ENCODE measurements around the gene RHEB.

The RHEB gene

GRCh38 chr7:151429560-151430331 is 89.9 kb downstream of the RHEB start:
- no peak for DNase-seq

- no peak for DNase-seq
Measured at GRCh38 chr7:151429237-151429559, 90.5 kb downstream of the RHEB start.

- DNase-seq = no peak
Measured at GRCh38 chr7:151428378-151429236, 91.1 kb downstream of the RHEB start.

DNA sequence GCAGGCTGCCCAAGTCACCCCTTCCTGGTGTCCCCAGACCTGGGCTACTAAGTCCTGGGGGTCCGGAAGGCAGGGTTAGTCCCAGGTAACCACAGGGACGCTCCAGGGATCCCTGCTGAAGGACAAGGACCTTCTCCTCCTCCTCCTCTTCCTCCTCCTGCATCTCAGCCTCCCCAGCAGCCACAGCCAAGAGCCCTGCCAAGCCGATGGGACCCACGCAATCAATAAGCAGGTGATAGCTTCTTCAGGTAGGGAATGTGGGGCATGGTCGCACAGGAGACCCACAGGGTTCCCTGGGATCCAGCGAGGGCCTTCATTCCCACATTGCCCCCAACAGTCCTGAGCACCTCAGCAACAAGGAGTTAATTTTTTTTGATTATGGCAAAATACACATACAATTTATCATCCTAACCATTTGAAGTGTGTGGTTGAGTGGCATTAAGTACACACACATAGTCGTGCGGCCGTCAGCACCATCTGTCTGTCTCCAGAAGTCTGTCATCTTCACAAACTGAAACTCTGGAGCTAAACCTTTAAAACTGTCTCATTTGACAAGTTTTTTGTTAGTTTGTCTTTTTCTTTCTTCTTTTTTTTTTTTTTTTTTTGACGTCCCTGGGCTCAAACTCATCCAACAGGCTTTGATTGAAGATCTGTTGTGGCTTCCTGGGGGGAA is 91.9 kb downstream of the RHEB start:
- no peak for DNase-seq

GRCh38 chr7:151426904-151427704 is 92.6 kb downstream of the RHEB start:
- DNase-seq = no peak

- no peak for DNase-seq
Measured at GRCh38 chr7:151426441-151426903, 93.2 kb downstream of the RHEB start.

DNA sequence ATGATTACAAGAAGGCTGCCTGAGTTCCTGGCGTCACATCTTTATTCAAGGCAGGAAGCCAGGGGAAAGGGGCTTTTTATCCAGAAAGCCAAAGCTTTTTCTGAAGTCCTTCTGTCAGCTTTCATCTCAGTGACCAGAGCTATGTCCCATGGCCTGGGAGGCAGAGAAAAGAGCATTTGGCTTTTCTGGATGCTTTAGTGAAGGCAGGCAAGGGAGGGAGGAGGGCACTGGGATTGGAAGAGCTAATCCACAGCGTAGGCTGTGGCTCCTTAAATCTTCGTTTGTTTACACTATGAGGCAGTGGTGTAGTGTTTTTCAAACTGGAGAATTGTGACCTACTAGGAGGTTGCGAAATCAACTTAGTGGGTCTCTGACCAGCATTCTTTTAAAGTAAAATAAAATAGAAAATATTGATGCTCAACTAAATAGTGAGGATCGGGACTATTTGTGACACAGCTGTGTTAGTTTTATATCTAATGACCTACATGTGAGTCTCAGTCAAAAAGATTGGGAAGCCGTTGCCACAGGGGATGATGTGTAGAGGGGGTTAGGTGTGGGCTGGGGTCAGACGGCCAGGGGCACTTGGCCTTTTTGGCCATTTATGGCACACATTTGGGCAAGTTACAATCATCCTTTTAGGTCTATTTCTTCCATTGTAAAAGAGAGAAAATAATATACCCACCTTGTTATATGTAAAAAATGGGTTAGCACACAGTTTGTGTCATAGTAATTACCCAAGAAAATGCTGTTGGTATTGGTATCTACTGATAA is 93.8 kb downstream of the RHEB start:
- no peak for DNase-seq

GRCh38 chr7:151424799-151425198 is 94.9 kb downstream of the RHEB start:
- no peak for DNase-seq

DNA sequence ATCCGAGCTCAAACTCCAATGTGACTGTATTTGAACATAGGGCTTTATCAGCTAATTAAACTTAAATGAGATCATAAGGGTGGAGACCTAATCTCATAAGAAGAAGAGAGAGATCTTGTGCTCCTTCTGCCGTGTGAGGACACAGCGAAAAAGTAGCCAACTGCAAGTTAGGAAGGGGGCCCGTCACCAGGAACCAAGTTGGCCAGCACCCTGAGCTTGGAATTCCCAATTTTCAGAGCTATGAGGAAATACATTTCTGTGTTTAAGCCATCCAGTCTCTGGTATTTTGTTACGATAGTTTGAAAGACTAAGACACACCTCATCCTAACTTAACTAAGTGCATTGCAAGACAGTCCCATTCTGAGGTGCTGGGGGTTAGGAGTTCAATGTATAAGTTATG is 95.8 kb downstream of the RHEB start:
- DNase-seq = no peak

GRCh38 chr7:151423226-151423625 is 96.5 kb downstream of the RHEB start:
- DNase-seq = no peak

GRCh38 chr7:151422212-151422611 is 97.5 kb downstream of the RHEB start:
- DNase-seq = no peak

GRCh38 chr7:151420144-151420543 is 99.6 kb downstream of the RHEB start:
- DNase-seq = no peak

GRCh38 chr7:151416941-151417315 is 102.8 kb downstream of the RHEB start:
- DNase-seq = no peak

GRCh38 chr7:151416112-151416940 is 103.4 kb downstream of the RHEB start:
- no peak for DNase-seq

All from midbrain (tissue), 1 donor.